Endothelial cell of umbilical vein (primary cell): ENCODE measurements around the gene RNF113B. TPM values are rescaled to one million over a fixed set of nuclear protein-coding genes. Genes with fewer than 3 reads are reported as not detected.

Source experiments
- BruUV-seq: library from RNA; stranded (reverse); fragments of 400-500 nt; replicated peaks from 2 replicates; lab custom pipeline; 2021; lab: Mats Ljungman, UMichigan
- CTCF ChIA-PET: fragments of 300-600, 350-600 bp; sonication (Branson Sonifier 250); formaldehyde crosslinking; loops from one replicate; lab custom pipeline; 2021; ENCODE audit warnings: antibody characterized with exemption, inconsistent platforms; lab: Charles Lee
- POLR2A ChIA-PET: fragments of 300-600, 350-600 bp; sonication (Branson Sonifier 250); formaldehyde crosslinking; loops from one replicate; lab custom pipeline; 2021; ENCODE audit warnings: antibody characterized with exemption, inconsistent platforms; lab: Charles Lee
- DNase-seq: peaks from one replicate; pipeline ENCODE4 v3.0.0-alpha.2; 2011; ENCODE audit warnings: low read depth, low spot score
- FAIRE-seq: peaks from 2 replicates; lab custom pipeline; 2011; peaks lifted over from hg19 to GRCh38; lab: Jason Lieb, UNC
- H2AFZ ChIP-seq: 2 replicates; pipeline ENCODE4 v1.6.0; 2012; ENCODE audit warnings: low read depth, low read length, control low read depth, inconsistent platforms
- H3K27ac ChIP-seq: 2 replicates; pipeline ENCODE4 v1.5.1; 2011; ENCODE audit warnings: low read depth, mild to moderate bottlenecking, control low read depth, low read length, moderate library complexity; ENCODE audit not compliant: insufficient read depth
- H3K27me3 ChIP-seq, 2 experiments: 2 replicates each; pipeline versions ENCODE4 v1.6.0 to v1.6.1; 2011; ENCODE audit warnings: low read length in 2 of 2, mixed read lengths in 1 of 2; ENCODE audit not compliant: control insufficient read depth in 2 of 2, insufficient read depth in 2 of 2
- H3K36me3 ChIP-seq, 2 experiments: 2 replicates in 1 of 2; 3 replicates in 1 of 2; pipeline ENCODE4 v1.5.1; 2011; ENCODE audit warnings: low read length in 2 of 2, mild to moderate bottlenecking in 1 of 2, moderate library complexity in 1 of 2; ENCODE audit not compliant: control insufficient read depth in 2 of 2, insufficient read depth in 2 of 2; ENCODE audit errors: extremely low read depth in 1 of 2
- H3K4me1 ChIP-seq: 3 replicates; pipeline ENCODE4 v1.5.1; 2011; ENCODE audit warnings: mild to moderate bottlenecking, low read length; ENCODE audit not compliant: control insufficient read depth, insufficient read depth; ENCODE audit errors: extremely low read depth
- H3K4me2 ChIP-seq: 2 replicates; pipeline ENCODE4 v1.6.1; 2011; ENCODE audit warnings: low read length, control low read depth, mixed read lengths; ENCODE audit not compliant: insufficient read depth
- H3K4me3 ChIP-seq, 3 experiments: fragments of 200-600 bp in 1 of 3; sonication (generic), shearing (Covaris generic) in 1 of 3; replicated peaks in 1 of 3; 2 replicates each; pipeline ENCODE4 v1.5.1; 2011 to 2016; ENCODE audit warnings: control low read depth in 3 of 3, low read length in 3 of 3, mild to moderate bottlenecking in 2 of 3, inconsistent platforms in 1 of 3, low read depth in 1 of 3, moderate library complexity in 1 of 3; ENCODE audit not compliant: insufficient read depth in 1 of 3
- H3K79me2 ChIP-seq: 2 replicates; pipeline ENCODE4 v1.6.0; 2012; ENCODE audit warnings: low read length, inconsistent platforms; ENCODE audit not compliant: control insufficient read depth, insufficient read depth
- H3K9ac ChIP-seq: replicated peaks from 2 replicates; pipeline ENCODE3; 2011; ENCODE audit warnings: low read length, control low read depth; ENCODE audit not compliant: insufficient read depth; ENCODE audit errors: extremely low read depth
- H3K9me1 ChIP-seq: replicated peaks from 3 replicates; pipeline ENCODE4 v1.6.0; 2011; ENCODE audit warnings: mild to moderate bottlenecking, low read length; ENCODE audit not compliant: control insufficient read depth, insufficient read depth; ENCODE audit errors: extremely low read depth
- H3K9me3 ChIP-seq: replicated peaks from 2 replicates; pipeline ENCODE4 v1.5.1; 2012; ENCODE audit warnings: low read length, inconsistent platforms; ENCODE audit not compliant: control insufficient read depth, insufficient read depth
- H4K20me1 ChIP-seq: replicated peaks from 2 replicates; pipeline ENCODE3; 2011; ENCODE audit warnings: mild to moderate bottlenecking, low read length; ENCODE audit not compliant: control insufficient read depth, insufficient read depth; ENCODE audit errors: extremely low read depth
- EZH2 ChIP-seq: IDR thresholded peaks from 2 replicates; pipeline ENCODE4 v1.6.1; 2012; ENCODE audit warnings: borderline replicate concordance, low read depth, mild to moderate bottlenecking, moderate library complexity, low read length, inconsistent platforms; ENCODE audit not compliant: severe bottlenecking
- FOS ChIP-seq: IDR thresholded peaks from 2 replicates; pipeline ENCODE4 v1.6.1; 2011; ENCODE audit warnings: mild to moderate bottlenecking, low read length, moderate library complexity, borderline replicate concordance; ENCODE audit not compliant: insufficient read depth
- GATA2 ChIP-seq: IDR thresholded peaks from 2 replicates; pipeline ENCODE4 v1.7.0; 2011; ENCODE audit warnings: low read depth, mild to moderate bottlenecking, moderate library complexity, mixed read lengths, low read length; ENCODE audit not compliant: insufficient read length, insufficient read depth
- JUN ChIP-seq: IDR thresholded peaks from 2 replicates; pipeline ENCODE4 v1.6.1; 2011; ENCODE audit warnings: borderline replicate concordance, low read depth; ENCODE audit not compliant: insufficient read length, insufficient read depth
- MYC ChIP-seq: IDR thresholded peaks from one replicate; pipeline ENCODE4 v1.6.1; 2011; ENCODE audit warnings: mild to moderate bottlenecking, low read depth, low read length
- POLR2A ChIP-seq: IDR thresholded peaks from 2 replicates; pipeline ENCODE4 v1.6.1; 2012; ENCODE audit warnings: low read depth, mild to moderate bottlenecking, control low read depth, low read length
- POLR2AphosphoS5 ChIP-seq: IDR thresholded peaks from 2 replicates; pipeline ENCODE4 v1.6.1; 2012; ENCODE audit warnings: low read depth, mild to moderate bottlenecking, control low read depth, low read length, moderate library complexity; ENCODE audit not compliant: insufficient read depth
- dilution Hi-C: fragments of 300-500 bp; cut with MboI; formaldehyde crosslinking; loops from one replicate; pipeline ENCODE4 v1.15.0; 2019; ENCODE audit warnings: low sequenced_read_pairs; ENCODE audit not compliant: extremely low pct_ligation_motif_present
- intact Hi-C: fragments of 100-400 bp; cut with micrococcal nuclease; formaldehyde crosslinking; loops from one replicate; pipeline ENCODE4 v1.10.0; 2022
- polyA plus RNA-seq, 4 experiments: library from polyadenylated mRNA; depleted of rRNA in 3 of 4; stranded (reverse) in 3 of 4; unstranded in 1 of 4; fragments of >200 nt; gene quantifications; 2 replicates each; pipeline versions ENCODE4 v1.2.1 to v1.2.3, GENCODE V29; 2011 to 2012; ENCODE audit warnings: missing spikeins in 1 of 4
- total RNA-seq: library from RNA; stranded (reverse); gene quantifications from 2 replicates; pipeline ENCODE4 v1.2.3, GENCODE V29; 2021
- TF ChIP-seq, protein P1 (sequence below), 2 donors: IDR thresholded peaks; 1 replicate in 1 of 2; 2 replicates in 1 of 2; pipeline ENCODE4 v1.5.1; 2011; ENCODE audit warnings: low read length in 2 of 2, mild to moderate bottlenecking in 2 of 2, moderate library complexity in 2 of 2, control low read depth in 1 of 2, inconsistent platforms in 1 of 2, low read depth in 1 of 2; ENCODE audit not compliant: insufficient read depth in 1 of 2; ENCODE audit errors: extremely low read depth in 1 of 2
- TF ChIP-seq, protein P2 (sequence below): IDR thresholded peaks from 2 replicates; pipeline ENCODE4 v1.6.1; 2011; ENCODE audit not compliant: insufficient read depth, insufficient read length

The RNF113B gene
- total and polyA plus RNA-seq, 2 donors (not counting 3 experiments of a cell fraction or from before 2014, with no cell fraction given), result not detected

DNA sequence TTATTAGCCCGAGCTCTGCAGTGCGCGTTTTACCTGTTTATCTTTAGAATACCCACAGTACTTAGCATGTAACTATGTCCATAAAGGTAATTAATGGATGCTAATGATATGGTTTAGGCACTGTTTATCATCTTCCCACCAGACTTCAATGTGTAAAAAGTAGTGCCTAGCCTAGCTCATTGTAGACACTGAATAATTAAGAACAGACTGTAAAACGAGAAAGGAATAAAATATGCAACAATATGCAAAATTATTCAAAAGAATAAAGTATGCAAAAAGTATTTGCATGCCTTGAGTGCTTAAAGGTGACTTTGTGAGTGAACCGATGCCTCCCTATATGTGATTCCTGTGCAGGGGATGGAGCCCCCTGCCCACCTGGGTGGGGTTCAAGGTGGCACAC is 35.7 kb upstream of the RNF113B start:
- Histone ChIP-seq H3K9ac (no peak overlapping the region), H3K36me3 (no peaks in the 10 kb centered on the region), H3K4me1 (peaks cover 24% of the 10 kb centered on the region), H4K20me1 (no peaks in the 10 kb centered on the region), H3K4me3 (no peak overlapping the region), H3K27ac (no peak overlapping the region), H3K27me3 (no peaks in the 10 kb centered on the region), H2AFZ (no peak overlapping the region), H3K9me1 (no peaks in the 10 kb centered on the region), H3K9me3 (no peaks in the 10 kb centered on the region), H3K79me2 (no peaks in the 10 kb centered on the region), H3K4me2 (no peak overlapping the region)
- TF ChIP-seq JUN (no peak), POLR2A (no peak), POLR2AphosphoS5 (no peak), FOS (no peak), EZH2 (no peak), GATA2 (no peak), MYC (no peak)
- TF ChIP-seq, protein P1, sequence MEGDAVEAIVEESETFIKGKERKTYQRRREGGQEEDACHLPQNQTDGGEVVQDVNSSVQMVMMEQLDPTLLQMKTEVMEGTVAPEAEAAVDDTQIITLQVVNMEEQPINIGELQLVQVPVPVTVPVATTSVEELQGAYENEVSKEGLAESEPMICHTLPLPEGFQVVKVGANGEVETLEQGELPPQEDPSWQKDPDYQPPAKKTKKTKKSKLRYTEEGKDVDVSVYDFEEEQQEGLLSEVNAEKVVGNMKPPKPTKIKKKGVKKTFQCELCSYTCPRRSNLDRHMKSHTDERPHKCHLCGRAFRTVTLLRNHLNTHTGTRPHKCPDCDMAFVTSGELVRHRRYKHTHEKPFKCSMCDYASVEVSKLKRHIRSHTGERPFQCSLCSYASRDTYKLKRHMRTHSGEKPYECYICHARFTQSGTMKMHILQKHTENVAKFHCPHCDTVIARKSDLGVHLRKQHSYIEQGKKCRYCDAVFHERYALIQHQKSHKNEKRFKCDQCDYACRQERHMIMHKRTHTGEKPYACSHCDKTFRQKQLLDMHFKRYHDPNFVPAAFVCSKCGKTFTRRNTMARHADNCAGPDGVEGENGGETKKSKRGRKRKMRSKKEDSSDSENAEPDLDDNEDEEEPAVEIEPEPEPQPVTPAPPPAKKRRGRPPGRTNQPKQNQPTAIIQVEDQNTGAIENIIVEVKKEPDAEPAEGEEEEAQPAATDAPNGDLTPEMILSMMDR (IDR thresholded peaks at IDR 0.05; ENCODE audit: extremely low read depth in 1 of 2, insufficient read depth in 1 of 2, low read depth in 1 of 2, low read length in 2 of 2), result no peak
- TF ChIP-seq, protein P2, sequence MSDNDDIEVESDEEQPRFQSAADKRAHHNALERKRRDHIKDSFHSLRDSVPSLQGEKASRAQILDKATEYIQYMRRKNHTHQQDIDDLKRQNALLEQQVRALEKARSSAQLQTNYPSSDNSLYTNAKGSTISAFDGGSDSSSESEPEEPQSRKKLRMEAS, result no peak
- FAIRE-seq (no peak), DNase-seq (no peak)
- ChIA-PET CTCF (no interaction called here), POLR2A (no interaction called here)
- intact Hi-C loops, result no loop called here
- dilution Hi-C loops, result no loop called here
- BruUV-seq, result no TSS peak
